GM18526 (cell line): ENCODE measurements around the gene ARHGAP19.

ENCODE experiments used
- POLR2A ChIP-seq: IDR thresholded peaks from 3 replicates; pipeline ENCODE4 v1.6.1; 2011; ENCODE audit not compliant: insufficient read length; ENCODE audit errors: extremely low read depth

ARHGAP19 gene

GRCh38 chr10:97226398-97226797, 66.0 kb downstream of the ARHGAP19 start:
- no peak for TF ChIP-seq POLR2A

GRCh38 chr10:97224483-97225435, 67.7 kb downstream of the ARHGAP19 start:
- TF ChIP-seq POLR2A = no peak

GRCh38 chr10:97222326-97222961, 70.0 kb downstream of the ARHGAP19 start:
- TF ChIP-seq POLR2A = no peak

GRCh38 chr10:97220355-97220754, 72.1 kb downstream of the ARHGAP19 start:
- no peak for TF ChIP-seq POLR2A

- no peak for TF ChIP-seq POLR2A
These were observed 75.1 kb downstream of the ARHGAP19 start for GRCh38 chr10:97217299-97217698.

GRCh38 chr10:97215619-97216260, 76.7 kb downstream of the ARHGAP19 start:
- no peak for TF ChIP-seq POLR2A

GRCh38 chr10:97213431-97213830, 79.0 kb downstream of the ARHGAP19 start:
- TF ChIP-seq POLR2A = no peak

- no peak for TF ChIP-seq POLR2A
These were observed 81.2 kb downstream of the ARHGAP19 start for GRCh38 chr10:97211229-97211628.

- no peak for TF ChIP-seq POLR2A
These were observed 81.9 kb downstream of the ARHGAP19 start for GRCh38 chr10:97210543-97210960.

GRCh38 chr10:97207756-97208346, 84.6 kb downstream of the ARHGAP19 start:
- TF ChIP-seq POLR2A = no peak

- TF ChIP-seq POLR2A = no peak
These were observed 85.3 kb downstream of the ARHGAP19 start for GRCh38 chr10:97207131-97207530.

GRCh38 chr10:97204826-97205679, 87.4 kb downstream of the ARHGAP19 start:
- no peak for TF ChIP-seq POLR2A

GRCh38 chr10:97203220-97203619, 89.2 kb downstream of the ARHGAP19 start:
- no peak for TF ChIP-seq POLR2A

- no peak for TF ChIP-seq POLR2A
These were observed 91.8 kb downstream of the ARHGAP19 start for GRCh38 chr10:97200616-97201015.
